ENCODE data around the gene PROM1. TPM values are rescaled to one million over a fixed set of nuclear protein-coding genes. Genes with fewer than 3 reads are reported as not detected.

Gene PROM1
- total RNA-seq, 1 donor from 2014 or later = 39.4 TPM

DNA sequence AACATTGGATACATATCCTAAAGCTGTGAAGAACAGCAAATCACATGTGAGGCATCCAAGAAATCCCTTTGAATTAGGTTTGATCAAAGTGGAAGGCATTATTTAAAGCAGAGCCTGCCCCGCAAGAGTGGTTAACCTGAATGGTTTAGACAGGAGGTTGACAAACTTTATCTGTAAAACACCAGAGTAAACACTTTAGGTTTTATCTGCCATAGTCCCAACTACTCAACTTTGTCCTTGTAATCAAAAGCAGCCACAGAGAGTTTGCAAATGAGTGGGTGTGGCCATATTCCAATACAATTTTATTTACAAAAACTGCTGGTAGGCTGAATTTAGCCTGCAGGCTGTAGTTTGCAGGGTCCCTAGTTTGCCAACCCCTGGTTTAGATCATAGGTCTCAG, 95.6 kb downstream of the PROM1 start:
- no peak for DNase-seq

DNA sequence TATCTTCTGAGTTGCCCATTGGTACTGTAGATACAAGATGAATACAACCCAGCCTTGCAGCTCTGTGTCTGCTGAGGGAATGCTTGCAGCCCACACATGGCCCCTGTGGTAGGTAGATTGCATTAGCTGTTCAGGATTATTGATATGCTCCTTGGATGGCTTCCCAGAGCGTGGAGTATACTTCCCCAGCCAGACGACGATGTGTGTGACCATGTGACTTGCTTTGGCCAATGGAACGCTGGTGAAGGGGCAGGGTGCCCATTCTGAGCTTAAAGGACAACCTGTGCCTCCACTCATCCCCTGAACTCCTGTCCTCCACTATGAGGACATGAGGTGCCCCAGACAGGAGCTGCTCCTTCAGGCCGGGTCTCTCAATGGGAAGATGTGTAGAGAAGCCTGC, 96.9 kb downstream of the PROM1 start:
- no peak for DNase-seq

- DNase-seq = no peak
These were observed 100.2 kb downstream of the PROM1 start for GRCh38 chr4:15983610-15984009.

DNA sequence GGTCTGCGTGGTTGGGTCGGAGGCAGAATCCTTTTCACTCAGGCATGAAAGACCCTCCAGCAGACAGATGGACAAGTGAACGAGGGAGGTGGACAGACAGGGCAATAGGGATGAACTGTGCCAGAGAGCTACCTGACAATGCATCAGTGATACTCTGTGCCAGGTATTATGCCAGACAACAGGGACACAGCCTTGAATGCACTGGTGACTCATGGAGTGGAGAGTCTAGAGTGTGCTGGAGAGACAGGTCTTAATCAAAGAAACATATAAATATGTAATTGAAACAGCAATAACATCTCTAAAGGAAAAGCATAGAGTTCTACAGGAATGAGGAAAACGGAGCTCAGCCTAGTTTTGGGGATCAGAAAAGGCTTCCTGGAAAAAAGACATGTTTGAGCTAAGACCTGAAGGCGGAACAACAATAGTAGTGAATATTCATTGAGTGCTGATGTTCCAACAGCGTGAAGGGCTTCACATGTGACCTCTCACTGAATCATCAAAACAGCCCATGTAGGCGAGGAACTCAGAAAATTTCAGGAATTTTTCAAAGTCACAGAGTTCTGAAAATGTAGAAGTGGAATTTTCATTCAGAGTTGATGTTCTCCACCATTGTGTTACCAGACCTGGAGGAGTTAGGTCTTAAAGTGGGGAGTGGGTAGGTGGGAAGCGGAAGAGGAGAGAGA, 100.8 kb downstream of the PROM1 start:
- DNase-seq = no peak

DNA sequence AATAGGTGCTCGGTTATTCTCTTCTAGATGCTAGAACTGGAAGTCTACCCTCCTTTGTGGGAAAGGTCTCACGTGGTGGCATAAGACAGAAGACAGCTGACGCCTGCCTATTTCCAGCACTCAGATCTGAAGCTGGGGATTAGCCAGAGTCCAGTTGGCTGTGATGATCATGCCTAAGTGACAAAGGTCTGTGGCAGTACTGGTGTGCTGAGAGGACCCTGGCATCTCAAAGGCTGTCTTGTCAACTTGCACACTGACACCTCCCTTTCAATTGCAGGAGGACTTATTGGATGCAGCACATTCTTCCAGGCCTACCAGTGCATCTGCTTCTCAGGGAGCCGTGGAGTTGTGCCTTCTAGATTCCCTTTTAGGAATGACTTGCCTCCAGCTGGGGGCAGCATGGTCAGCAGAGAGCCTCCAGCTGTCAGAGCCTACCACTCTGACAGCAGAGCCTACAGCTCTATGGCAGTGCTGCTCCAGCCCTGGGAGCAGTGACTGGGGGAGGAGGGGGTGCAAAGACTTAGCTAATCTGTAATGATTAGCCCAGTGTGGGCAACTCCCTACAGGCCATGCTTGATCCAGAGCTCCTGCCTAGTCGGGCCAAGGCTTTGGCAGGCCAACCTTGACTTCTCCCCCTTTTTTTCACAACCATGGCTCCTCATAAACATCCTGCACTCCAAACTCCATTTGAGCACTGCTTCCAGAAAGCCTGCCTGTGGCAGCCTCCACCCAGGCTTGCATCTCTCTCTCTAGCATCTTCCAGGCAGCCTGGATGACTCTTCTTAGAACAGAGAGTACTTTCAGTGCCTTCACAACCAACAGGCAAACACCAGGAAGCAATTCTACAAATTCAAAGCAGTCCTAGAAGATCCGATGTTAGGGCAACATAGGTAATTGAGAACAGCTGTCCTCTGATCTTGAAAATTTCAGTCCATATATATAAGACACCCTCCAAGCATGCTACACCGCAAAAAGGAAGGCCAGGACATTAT, 107.1 kb downstream of the PROM1 start:
- DNase-seq = peak; percentile 53

DNA sequence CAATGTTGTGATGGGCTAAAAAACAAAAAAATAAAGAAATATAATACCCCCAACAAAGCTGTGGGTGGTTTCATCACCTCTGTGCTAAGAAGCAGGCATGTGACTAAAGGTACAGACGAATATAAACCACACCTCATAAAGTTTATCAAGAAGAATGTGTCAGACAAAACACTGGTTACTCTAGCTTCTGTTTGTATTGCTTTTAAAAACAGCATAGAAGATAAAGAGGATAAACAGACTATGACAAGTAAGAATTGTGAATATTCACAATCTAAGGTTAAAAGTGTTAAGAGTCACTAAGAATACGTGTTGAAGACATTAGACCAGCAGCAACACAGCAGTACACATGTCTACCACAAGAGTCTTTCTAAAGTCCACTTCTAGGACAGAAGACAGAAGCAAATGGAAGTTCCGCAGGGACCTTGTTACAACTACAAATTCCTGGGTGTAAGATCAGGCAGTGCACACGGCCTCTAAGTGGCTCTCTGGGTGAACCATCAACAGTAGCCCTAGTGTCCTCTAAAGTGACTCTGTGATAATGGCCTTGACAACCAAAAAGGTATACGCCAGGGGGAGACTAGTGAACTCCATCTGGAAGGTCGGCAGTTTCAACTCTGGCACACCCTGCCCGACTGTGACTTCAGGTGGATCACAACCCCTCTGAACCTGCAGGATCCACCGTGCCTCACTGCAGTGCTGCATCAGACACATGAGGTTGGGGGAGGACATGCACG, 112.6 kb downstream of the PROM1 start:
- no peak for DNase-seq

DNA sequence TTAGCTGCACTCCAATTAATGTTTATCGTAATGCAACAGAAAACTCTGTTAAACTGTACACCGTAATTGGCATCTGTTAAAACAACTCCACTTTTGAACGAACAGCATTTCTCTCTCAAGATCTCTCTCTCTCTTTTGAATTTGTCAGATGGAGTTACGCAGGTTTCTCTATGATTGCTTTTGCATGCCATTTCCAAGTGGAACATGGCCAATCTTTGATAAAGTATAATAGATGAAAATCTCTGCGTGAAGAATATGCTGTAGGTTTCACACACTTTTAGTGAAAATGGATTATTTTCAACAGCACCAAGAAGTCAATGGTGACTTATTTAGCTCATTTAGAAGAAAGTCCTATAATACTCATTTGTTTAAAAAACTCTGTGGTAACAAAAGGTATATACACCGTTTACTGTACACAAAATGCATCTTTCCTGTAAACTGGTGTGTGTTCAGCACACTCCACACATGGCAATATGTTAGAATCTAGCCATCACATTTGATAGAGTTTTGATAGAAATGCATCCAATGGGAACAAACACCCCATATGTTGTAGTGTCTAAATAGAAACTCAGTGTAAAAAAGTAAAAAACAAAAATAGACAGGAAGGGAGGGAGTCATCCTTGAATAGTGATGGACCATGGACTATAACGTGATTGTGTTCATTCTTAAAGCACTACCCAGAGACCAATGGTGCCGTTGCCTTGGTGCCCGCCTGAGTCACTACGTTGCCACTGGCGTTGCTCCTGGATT, 115.1 kb downstream of the PROM1 start:
- DNase-seq = no peak

DNA sequence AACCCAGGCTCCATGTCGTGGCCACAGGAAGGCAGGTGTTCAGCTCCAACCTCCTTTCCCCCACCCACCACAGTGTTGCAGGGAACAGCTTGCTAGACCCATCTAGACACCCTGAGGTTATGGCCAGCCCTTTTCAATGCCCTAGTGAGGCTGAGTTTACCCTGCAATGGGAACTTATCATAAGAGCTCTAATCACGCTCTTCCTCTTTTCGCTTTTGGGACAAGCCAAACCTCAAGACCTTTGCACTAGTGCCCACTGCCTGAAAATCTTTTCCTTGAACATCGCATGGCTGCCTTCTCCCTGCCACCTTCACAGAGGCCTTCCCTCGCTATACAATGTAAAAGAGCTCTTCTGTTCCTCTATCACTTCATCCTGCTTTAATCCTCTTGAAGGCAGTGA, 118.5 kb downstream of the PROM1 start:
- no peak for DNase-seq

GRCh38 chr4:15964159-15964558, 119.7 kb downstream of the PROM1 start:
- DNase-seq = no peak

- DNase-seq = no peak
These were observed 120.2 kb downstream of the PROM1 start for GRCh38 chr4:15963576-15963975.

- DNase-seq = peak; percentile 68
These were observed 120.8 kb downstream of the PROM1 start, which contains the start of gene FGFBP2 for GRCh38 chr4:15963001-15963451. TSS of gene FGFBP2 (minus strand) at chr4:15963175. CDS start at chr4:15963129, 46 bp downstream.

DNA sequence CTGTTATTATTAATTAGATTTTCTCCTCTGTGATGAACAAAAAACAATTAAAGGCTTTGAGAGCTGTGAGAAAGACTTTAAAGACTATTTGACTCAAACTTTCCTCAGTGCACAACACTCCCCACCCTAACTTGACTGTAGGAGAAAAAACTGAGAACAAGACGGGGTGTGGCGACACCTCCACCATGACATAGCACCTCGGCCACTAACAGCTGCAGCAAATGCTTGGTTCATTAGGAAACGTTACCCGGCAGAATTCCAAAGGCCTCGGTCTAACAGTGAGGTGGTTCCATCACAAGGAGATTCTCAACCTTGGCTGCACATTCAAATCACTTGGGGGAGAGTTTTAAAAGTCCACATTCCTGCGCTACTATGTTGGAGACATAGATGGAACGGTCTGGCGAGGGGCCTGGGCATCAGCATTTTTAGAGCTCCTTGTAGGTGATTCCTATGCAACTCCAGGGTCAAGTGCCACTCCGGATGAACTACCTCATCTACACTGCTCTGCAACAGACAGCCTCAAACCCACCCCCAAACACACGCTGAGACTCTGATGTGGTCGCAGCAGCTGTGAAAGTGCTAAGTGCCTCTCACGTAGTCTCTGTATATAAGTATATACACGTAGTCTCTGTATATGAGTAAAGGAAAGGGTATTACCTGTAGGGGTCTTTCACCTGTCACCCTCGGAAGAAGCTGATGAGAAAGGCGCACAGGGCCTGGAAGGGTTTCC, 121.9 kb downstream of the PROM1 start:
- peak; percentile 60 for DNase-seq

- no peak for DNase-seq
These were observed 125.3 kb downstream of the PROM1 start for GRCh38 chr4:15958562-15958961.

DNA sequence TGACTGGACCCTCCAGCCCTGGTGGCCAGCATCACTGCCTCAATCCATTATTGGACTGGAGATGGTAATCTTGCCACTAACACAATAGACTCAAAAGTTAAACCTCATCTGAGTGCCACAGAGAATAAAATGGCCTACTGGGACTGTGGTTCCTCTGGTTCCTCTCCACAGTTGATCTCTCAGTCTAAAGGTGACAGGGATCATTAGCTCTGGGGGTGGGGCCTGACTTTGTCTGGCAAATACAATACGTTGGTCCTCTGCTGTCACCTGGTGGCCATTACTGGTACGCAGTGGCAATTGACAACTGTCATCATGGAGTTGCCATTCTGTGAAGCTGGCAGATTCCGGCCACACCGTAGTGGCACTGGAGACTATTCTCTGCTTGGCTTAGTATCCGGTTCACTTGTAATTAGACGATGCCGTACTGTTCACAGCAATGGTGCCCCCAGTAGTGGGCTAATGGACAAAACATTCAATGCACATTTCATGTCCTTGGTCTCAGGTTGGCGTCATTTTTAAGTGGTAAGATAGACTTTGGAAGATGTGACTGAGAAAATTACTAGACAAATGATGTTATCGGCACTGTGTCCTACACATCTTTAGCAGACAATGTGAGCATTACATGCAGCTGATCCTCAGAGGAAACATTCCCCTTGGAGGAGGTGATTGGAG, 127.5 kb downstream of the PROM1 start:
- peak; percentile 57 for DNase-seq

GRCh38 chr4:15955670-15956069, 128.2 kb downstream of the PROM1 start:
- DNase-seq = no peak

DNA sequence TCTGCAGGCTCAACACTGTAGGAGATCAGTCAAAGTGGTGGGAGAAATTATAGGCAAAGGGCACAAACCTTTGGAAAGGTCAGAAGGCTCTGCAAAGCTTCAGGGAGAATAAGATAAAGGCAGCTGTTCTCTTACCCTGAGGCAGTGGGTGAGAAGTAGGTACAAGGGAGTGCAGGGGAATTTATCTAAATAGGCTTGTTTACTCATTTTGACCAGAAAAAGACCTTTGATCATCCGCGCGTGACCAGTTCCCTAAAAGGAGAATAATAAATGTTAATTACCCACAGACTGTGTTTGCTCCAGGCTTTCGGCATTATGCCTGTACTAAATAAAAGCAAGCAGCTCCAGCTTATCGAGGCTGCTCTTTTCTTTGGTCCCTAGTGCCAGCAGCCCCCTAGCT, 130.2 kb downstream of the PROM1 start:
- no peak for DNase-seq

GRCh38 chr4:15951781-15952180, 132.0 kb downstream of the PROM1 start:
- no peak for DNase-seq

DNA sequence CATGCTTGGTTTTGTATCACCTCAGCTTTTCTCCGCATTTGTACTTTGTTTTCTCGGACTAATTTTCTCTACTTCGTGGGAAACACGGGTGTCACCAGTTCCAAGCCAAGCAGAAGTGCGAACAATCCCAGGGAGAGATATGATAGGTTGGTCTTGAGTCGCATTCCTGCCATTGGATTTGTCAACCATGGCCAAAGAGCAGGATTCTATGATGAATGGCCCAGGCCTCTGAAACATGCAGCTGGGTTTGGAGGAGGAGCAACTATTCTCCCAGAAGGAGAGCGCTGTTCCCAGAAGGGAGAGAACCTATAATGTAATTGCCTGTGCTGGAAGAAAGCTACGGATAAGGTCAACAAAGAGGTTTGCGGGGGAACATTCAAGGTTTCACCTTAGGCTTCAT, 135.0 kb downstream of the PROM1 start:
- DNase-seq = no peak

- no peak for DNase-seq
These were observed 136.1 kb downstream of the PROM1 start for GRCh38 chr4:15947684-15948083.

DNA sequence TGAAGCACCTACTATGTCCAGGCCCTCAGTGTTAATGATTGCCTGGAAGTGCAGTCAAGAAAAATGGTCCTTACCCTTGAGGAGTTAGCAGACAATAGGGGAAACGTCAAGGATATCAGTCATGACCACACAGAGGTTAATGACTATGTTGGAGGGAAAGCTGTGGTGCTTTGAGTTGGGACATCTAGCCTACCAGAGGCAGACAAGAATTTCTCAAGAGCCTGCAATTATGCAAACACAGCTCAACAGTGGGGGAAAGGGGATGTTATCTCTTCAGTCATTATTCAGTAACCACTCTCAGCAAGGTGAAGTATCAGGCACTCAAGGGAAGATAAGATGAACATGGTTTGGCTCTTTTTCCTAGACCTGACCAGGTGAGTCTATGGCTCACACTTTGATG, 138.3 kb downstream of the PROM1 start:
- DNase-seq = no peak

DNA sequence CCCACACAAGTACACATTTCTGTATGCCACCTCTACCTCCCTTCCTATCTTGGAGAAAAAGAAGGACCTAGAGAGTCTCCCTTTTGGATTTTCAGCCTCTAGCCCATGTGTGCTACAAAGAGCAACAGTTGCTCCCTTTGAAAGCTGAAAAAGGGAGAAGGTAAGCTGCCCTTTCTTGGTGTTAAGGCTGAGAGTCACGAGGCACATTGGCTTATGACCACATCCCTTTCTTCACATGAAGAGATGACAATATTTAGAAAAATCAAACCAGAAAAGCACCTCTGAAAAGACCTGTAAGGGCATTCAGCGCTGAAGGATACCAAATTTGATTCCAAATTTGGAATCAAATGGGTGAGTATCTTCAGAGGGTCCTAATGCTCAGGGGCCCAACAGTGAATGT, 138.9 kb downstream of the PROM1 start:
- no peak for DNase-seq
